ENCODE results near the gene KSR1.

The KSR1 gene

DNA sequence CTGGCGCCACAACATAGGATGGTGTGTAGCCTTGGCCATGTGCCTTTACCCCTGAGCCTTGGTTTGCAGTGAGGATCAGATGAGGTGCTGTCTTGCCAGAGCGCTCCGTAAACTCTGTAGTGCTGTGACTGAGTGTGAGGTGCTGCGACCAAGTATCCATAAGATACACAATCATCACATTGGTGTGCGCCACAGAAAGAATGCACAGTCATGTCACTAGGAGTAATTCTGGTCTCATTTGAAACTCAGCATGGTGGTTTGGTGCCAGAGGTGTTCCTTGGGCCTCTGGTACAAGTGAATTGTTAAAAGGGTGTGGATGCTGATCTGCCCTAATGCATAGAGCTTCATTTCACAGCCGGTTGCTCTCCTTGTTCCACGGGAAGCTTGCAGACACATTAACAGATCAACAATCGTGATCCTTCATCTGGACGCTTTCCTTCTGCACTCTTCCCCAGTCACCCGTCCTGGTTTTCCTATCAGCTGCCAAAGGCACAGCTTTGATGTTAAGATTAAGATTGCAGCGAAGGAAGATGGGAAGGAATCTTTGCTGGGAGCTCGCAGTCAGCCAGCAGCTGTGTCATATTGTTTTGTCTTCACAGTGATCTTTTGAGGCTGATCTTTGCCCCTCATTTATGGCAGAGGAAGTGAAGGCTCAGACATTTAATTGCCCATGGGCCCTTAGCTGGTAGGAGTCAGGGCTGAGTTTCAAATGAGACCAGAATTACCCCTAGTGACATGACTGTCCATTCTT is 79.1 kb downstream of the KSR1 start:
- DNase-seq (ENCODE audit: low read depth in 2 of 2): no peak

- no peak for DNase-seq (ENCODE audit: low read depth in 2 of 2)
These were observed 79.7 kb downstream of the KSR1 start for GRCh38 chr17:27535975-27536374.

DNA sequence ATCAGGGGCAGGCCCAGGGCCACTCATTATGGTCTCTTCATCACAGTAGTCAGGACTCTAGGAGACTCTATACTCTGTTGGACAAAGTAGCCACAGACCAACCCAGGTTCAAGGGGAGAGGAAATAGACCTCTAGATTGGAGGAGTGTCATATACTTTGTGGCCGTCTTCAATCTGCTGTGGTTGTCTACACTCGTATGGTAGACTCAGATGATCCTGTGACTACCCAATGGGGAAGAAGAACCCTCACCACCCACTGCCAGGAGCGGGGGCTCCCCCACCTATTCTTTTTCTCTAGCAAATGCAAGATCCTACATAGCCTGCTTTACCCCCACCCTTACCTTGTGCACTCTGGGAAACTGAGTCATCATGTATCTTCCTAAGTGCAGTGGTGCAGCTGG is 80.5 kb downstream of the KSR1 start:
- no peak for DNase-seq (ENCODE audit: low read depth in 2 of 2)

GRCh38 chr17:27538156-27538955 is 82.1 kb downstream of the KSR1 start:
- no peak for DNase-seq (ENCODE audit: low read depth in 2 of 2)

DNA sequence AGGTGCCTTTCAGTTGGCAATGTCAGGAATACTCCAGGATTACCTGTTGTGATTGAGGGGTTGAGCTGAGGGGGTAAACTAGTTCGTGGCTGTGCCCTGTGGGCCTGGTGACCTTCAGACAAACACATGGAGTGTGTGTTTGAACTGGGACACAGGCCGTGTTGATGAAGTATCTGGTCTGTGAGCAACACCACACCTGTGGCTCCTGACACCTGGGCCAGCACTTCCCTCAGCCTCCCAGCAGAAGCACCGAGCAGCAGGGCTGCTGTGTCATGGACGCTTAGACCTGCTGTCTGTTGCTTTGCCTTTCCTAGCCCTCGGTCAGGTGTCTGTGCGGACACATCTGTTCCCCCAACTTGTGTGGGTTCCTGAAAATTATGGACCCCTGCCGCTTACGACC is 82.9 kb downstream of the KSR1 start:
- no peak for DNase-seq (ENCODE audit: low read depth in 2 of 2)

- no peak for DNase-seq (ENCODE audit: low read depth in 2 of 2)
These were observed 83.6 kb downstream of the KSR1 start for GRCh38 chr17:27539794-27540317.

- DNase-seq (ENCODE audit: low read depth in 2 of 2): no peak
These were observed 84.3 kb downstream of the KSR1 start for GRCh38 chr17:27540318-27541101.

- no peak for DNase-seq (ENCODE audit: low read depth in 2 of 2)
These were observed 85.2 kb downstream of the KSR1 start for GRCh38 chr17:27541301-27542023.

- DNase-seq (ENCODE audit: low read depth in 2 of 2): no peak
These were observed 86.7 kb downstream of the KSR1 start for GRCh38 chr17:27542841-27543463.

GRCh38 chr17:27543464-27543856 is 87.2 kb downstream of the KSR1 start:
- no peak for DNase-seq (ENCODE audit: low read depth in 2 of 2)

GRCh38 chr17:27543958-27544349 is 87.7 kb downstream of the KSR1 start:
- DNase-seq (ENCODE audit: low read depth in 2 of 2): no peak

DNA sequence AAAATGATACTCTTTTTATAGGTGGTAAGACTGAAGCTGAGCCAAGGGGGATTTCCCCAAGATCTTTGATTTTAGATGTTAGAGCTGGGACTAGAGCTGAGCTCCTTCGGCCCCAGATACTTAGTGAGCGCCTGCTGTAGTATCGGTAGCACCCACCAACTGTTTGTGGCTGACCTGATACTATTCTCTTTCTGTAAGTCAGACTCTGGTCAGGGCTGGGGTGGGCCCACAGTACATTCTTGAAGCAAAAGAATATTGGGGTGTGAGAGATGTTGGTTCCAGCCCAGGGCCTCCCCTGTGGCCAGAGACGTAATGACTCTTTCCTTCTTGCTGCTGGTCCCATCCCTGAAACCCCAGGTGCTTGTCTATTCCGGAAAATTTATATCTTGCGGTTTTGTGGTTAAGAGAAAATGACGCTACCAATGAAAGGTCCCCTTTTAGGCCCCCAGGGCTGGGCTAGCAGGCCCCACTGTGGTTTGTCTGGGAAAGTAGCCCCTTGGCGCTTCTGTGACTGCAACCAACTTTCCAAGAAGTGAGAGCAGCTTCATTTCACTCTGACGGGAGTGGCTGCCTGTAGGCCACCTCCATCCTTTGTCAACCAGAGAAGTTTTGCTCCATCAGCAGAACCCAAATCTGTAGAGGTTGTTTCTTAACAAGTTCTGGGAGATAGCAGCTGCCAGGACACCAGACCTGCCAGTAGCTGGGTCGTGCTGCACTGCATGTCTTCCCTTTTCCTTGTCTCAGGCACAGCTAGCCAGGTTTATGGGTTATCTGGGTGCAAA is 88.3 kb downstream of the KSR1 start:
- peak; percentile 60 to 77 for DNase-seq (ENCODE audit: low read depth in 2 of 2)

- DNase-seq (ENCODE audit: low read depth in 2 of 2): no peak
These were observed 89.4 kb downstream of the KSR1 start for GRCh38 chr17:27545562-27546229.

DNA sequence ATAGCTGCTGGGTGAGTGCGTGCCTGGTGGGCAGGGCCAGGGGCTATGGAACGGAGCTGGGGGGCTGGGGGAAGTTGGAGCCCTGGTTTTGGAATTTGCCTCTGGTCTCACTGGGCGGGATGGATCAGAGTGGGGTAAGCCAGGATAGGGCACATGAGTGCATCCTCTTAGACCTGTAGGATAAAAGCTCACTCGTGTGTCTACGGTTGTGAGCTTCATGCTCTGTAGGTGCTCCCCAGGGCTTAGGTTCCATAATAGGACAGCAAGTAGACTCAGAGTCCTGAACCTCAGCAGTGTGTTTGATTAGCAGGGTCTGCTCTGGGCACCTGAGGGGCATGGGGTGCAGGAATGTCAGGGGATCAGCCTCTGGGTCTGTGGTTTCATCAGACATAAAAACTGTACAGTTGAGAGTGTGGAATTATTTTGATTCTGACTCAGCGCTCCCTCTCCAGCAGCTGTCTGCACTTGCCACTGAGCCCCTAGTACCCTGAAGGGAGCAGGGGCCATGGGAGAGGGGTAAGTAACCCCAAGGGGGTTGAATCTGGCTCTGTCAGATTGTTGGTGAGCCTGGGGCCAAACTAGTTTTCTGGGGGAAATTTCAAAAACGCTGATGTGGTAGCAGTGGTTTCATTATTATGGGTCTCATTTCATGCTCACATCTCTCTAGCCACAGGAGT is 90.5 kb downstream of the KSR1 start:
- no peak for DNase-seq (ENCODE audit: low read depth in 2 of 2)

DNA sequence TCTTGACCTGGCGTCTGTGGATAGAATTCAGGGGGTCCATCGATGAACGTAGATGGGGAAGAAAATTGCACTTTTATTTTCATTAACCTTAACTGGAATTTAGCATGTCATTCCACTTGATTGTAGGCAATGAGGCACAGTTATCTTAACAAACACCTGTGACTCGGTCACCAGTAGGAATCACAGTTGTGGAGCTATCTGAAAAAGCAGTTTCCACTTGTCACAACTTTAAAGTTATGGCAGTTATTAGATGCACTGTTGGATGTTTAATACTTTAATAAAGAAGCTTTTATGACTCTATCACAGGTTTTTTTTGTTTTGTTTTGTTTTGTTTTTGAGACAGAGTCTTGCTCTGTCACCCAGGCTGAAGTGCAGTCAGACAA is 91.0 kb downstream of the KSR1 start:
- DNase-seq (ENCODE audit: low read depth in 2 of 2): no peak

- DNase-seq (ENCODE audit: low read depth in 2 of 2): no peak
These were observed 92.1 kb downstream of the KSR1 start for GRCh38 chr17:27548369-27548768.

GRCh38 chr17:27549251-27549893 is 93.1 kb downstream of the KSR1 start:
- DNase-seq (ENCODE audit: low read depth in 2 of 2): no peak

DNA sequence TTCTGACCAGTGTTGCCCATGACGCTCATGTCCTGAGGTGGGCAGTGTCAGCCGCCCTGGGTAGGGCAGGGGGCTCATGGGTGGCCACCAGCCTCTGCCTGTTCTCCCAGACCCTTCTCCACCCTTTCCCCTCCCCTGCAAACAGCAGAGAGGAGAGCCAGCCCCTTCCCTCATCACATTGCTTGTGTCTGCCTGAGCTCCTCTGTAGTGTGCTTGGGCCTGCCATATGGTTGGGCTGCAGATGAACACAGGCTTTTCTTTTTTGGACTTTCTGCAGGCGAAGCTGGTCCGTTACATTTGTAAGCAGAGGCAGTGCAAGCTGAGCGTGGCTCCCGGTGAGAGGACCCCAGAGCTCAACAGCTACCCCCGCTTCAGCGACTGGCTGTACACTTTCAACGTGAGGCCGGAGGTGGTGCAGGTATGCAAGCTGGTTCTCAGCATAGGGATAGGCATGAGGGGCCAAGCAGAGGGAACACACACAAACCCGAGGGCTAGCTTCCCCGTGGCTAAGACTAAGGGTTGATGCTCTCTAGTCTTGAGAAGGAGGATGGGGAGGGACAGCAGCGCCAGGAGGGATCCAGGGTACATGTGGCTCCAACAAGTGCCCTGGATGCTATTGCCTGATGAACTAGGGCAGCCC is 94.2 kb downstream of the KSR1 start:
- DNase-seq (ENCODE audit: low read depth in 2 of 2): no peak
